Testis (tissue), 5 donors: ENCODE results near the gene OR6B2. TPM values are rescaled to one million over a fixed set of nuclear protein-coding genes. Genes with fewer than 3 reads are reported as not detected.

Source experiments
- DNase-seq: peaks from one replicate; pipeline ENCODE4 v3.0.0-alpha.2; 2019
- H3K27ac ChIP-seq, 2 donors: fragments of 200-600 bp; sonication (generic); one replicate each; pipeline ENCODE4 v1.5.1; 2019
- H3K27me3 ChIP-seq: fragments of 200-600 bp; sonication (generic); one replicate; pipeline ENCODE4 v1.5.1; 2019
- H3K36me3 ChIP-seq: fragments of 200-600 bp; sonication (generic); one replicate; pipeline ENCODE4 v1.5.1; 2017; ENCODE audit warnings: low read depth; ENCODE audit errors: missing control alignments
- H3K4me1 ChIP-seq: fragments of 200-600 bp; sonication (generic); one replicate; pipeline ENCODE4 v1.5.1; 2019
- H3K4me3 ChIP-seq, 2 donors: fragments of 200-600 bp; sonication (generic); one replicate each; pipeline ENCODE4 v1.5.1; 2017 to 2019
- H3K9me3 ChIP-seq: fragments of 200-600 bp; sonication (generic); one replicate; pipeline ENCODE4 v1.5.1; 2017
- CTCF ChIP-seq, 3 experiments: fragments of 450-650 bp in 2 of 3; fragments of 200-600 bp in 1 of 3; sonication (generic) in 1 of 3; IDR thresholded peaks; one replicate each; pipeline ENCODE4 v1.5.1; 2016 to 2019; ENCODE audit warnings: antibody characterized with exemption in 3 of 3, mild to moderate bottlenecking in 2 of 3, moderate library complexity in 1 of 3
- POLR2A ChIP-seq: fragments of 450-650 bp; IDR thresholded peaks from one replicate; pipeline ENCODE4 v1.6.1; 2017; ENCODE audit warnings: antibody characterized with exemption, mild to moderate bottlenecking, moderate library complexity
- WGBS, 2 donors: methylation state at CpG; one replicate each; pipeline ENCODE4 v1.1.5; 2018; 5-methylcytosine and 5-hydroxymethylcytosine counted together
- intact Hi-C: fragments of 100-400 bp; cut with DNase I; formaldehyde crosslinking; loops from one replicate; pipeline ENCODE4 v1.15.1; 2023; ENCODE audit warnings: low total_unique reads
- long read RNA-seq, 2 donors: transcript quantifications; one replicate each; lab custom pipeline, GENCODE V29; 2026
- polyA plus RNA-seq: library from polyadenylated mRNA; stranded (reverse); fragments of 350-450 nt; fragmentation: Illumina TruSeq; extraction: RNeasy Lipid Tissue Mini Kit (QIAGEN cat#74804); gene quantifications from one replicate; pipeline ENCODE4 v1.2.3, GENCODE V29; 2014; ENCODE audit warnings: low read depth, low replicate concordance; ENCODE audit not compliant: insufficient read depth
- total RNA-seq, 2 donors: library from RNA; depleted of rRNA; stranded (reverse); fragments of >200 nt; gene quantifications; one replicate each; pipeline ENCODE4 v1.2.3, GENCODE V29; 2016

Gene OR6B2
- not detected for total RNA-seq
- polyA plus RNA-seq = not detected
- long read RNA-seq, donor 1 = 0 reads
- long read RNA-seq, donor 2 = 0 reads

DNA sequence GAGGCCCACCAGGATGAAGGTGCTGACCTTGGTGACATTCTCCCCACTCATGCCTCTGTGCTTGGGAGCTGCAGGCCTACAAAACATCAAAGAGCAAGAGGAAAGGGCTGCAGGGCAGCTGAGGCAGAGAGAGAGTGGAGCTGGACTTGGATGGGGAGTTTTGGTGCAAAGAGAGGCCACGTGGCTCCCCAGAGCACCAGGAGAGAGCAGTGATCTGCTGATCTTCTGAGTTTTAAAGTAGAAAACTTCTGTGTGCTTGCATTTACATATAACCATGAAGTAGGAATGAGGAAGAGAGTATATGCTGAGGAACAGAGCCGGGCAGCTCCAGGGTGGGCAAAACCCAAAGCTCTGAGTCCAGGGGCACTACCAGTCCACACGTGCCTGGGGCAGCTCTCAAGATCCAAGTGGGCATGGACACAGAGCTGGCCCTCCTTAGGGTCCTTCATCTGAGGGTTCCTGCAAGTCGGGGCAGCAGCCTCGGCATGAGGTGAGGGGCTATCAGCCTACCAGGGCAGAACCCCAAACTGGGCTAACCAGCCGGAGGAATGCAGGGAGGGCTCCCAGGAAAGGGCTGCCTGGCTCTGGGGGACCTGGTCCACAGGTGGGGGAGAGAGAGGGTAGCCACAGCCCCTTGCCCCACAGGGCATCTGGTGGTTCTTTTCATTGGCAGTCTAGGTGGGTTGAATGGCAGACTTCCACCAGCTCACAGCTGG, at the start of gene OR6B2:
OR6B2 (minus strand) TSS at position 51 of the 716 bp plus-strand sequence; CDS start at position 51, 0 bp downstream.
- 57 to 83% methylated on average over 5 to 6 of the region's 6 CpGs for WGBS, 2 donors
- Histone ChIP-seq H3K4me3 (no peak within 1 kb of the TSS), H3K4me1 (no peaks in the 10 kb centered on the region), H3K9me3 (no peaks in the 10 kb centered on the region), H3K36me3 (no peaks in the 10 kb centered on the region), H3K27ac (no peak within 1 kb of the TSS), H3K27me3 (no peaks in the 10 kb centered on the region)
- intact Hi-C loops = no loop called here
- TF ChIP-seq POLR2A (no peak), CTCF (IDR thresholded peaks at IDR 0.05) (no peak)
- DNase-seq = no peak

DNA sequence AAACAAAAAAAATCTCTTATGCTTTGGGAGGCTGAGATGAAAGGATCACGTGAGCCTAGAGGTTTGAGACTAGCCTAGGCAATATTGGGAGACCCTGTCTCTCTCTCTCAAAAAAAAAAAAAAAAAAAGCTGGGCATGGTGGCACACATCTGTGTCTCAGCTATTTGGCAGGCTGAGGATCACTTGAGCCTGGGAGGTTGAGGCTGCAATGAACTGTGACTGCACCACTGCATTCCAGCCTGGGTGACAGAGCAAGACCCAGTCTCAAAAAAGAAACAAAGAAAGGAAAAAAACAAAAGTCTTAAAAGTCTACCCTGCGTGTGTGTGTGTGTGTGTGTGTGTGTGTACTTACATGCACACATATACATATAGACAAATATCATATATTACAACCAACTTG, 48.4 kb upstream of the OR6B2 start:
- intact Hi-C loops = no loop called here
- H3K4me3 ChIP-seq = no peak overlapping the region
- no peaks in the 10 kb centered on the region for H3K27me3 ChIP-seq
- H3K4me1 ChIP-seq = no peaks in the 10 kb centered on the region
- TF ChIP-seq POLR2A = no peak
- TF ChIP-seq CTCF (IDR thresholded peaks at IDR 0.05) = no peak
- H3K36me3 ChIP-seq = no peaks in the 10 kb centered on the region
- no peak overlapping the region for H3K27ac ChIP-seq
- H3K9me3 ChIP-seq = no peaks in the 10 kb centered on the region
- 64 to 67% methylated on average over 2 of the region's 2 CpGs for WGBS, 2 donors
- no peak for DNase-seq

- Histone ChIP-seq H3K27ac (no peak overlapping the region), H3K4me1 (no peaks in the 10 kb centered on the region), H3K36me3 (no peaks in the 10 kb centered on the region), H3K4me3 (no peak overlapping the region), H3K9me3 (no peaks in the 10 kb centered on the region), H3K27me3 (no peaks in the 10 kb centered on the region)
- no peak for DNase-seq
- intact Hi-C loops = no loop called here
- TF ChIP-seq POLR2A (no peak), CTCF (IDR thresholded peaks at IDR 0.05) (no peak)
Measured at GRCh38 chr2:240077442-240077841, 47.2 kb upstream of the OR6B2 start.

- intact Hi-C loops = no loop called here
- 52 to 73% methylated on average over 5 of the region's 5 CpGs for WGBS, 2 donors
- TF ChIP-seq POLR2A (no peak), CTCF (IDR thresholded peaks at IDR 0.05) (no peak)
Measured at GRCh38 chr2:240074545-240074944, 44.3 kb upstream of the OR6B2 start.

DNA sequence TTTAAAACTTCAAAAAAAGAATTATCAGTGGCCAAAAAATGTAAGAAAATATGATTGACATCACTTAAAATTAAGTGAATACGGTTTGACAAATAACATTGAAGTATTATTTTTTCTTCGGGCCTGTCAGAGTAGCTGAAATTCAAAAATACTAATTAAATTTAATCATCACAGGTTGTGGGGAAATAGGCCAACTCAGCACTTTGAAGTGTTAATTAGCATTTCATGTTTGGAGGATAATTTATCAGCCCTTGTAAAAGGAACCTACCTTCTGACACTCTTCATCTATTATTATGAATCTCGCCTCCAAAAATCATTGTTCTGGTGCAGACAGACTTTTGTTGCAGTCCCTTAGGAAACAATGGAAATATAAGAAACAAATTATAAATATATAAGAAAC, 40.7 kb upstream of the OR6B2 start:
- no peak overlapping the region for H3K4me3 ChIP-seq
- H3K27ac ChIP-seq = no peak overlapping the region
- intact Hi-C loops = no loop called here
- no peaks in the 10 kb centered on the region for H3K9me3 ChIP-seq
- no peaks in the 10 kb centered on the region for H3K27me3 ChIP-seq
- H3K36me3 ChIP-seq = no peaks in the 10 kb centered on the region
- TF ChIP-seq CTCF (IDR thresholded peaks at IDR 0.05) = no peak
- TF ChIP-seq POLR2A = no peak
- WGBS, 2 donors = 89% methylated on average over 3 of the region's 3 CpGs
- H3K4me1 ChIP-seq = no peaks in the 10 kb centered on the region
- DNase-seq = no peak

More at GRCh38 chr2:240074545-240074944, 44.3 kb upstream of the OR6B2 start:
- H3K27me3 ChIP-seq = no peaks in the 10 kb centered on the region
- H3K4me3 ChIP-seq = no peak overlapping the region
- no peak overlapping the region for H3K27ac ChIP-seq
- H3K9me3 ChIP-seq = no peaks in the 10 kb centered on the region
- H3K4me1 ChIP-seq = no peaks in the 10 kb centered on the region
- DNase-seq = no peak
- no peaks in the 10 kb centered on the region for H3K36me3 ChIP-seq
